H1 (cell line): ENCODE results near the gene FLVCR1. TPM values are rescaled to one million over a fixed set of nuclear protein-coding genes. Genes with fewer than 3 reads are reported as not detected.

Experiments
- CTCF ChIA-PET: fragments of 300-600 bp; sonication (Branson Sonifier 250); formaldehyde crosslinking; loops from one replicate; lab custom pipeline; 2021; ENCODE audit not compliant: partially characterized antibody; lab: Charles Lee
- POLR2A ChIA-PET: fragments of 300-600 bp; sonication (Branson Sonifier 250); formaldehyde crosslinking; loops from one replicate; lab custom pipeline; 2021; ENCODE audit warnings: inconsistent platforms; ENCODE audit not compliant: partially characterized antibody; lab: Charles Lee
- DNase-seq, 2 experiments: peaks; one replicate each; pipeline versions ENCODE4 v3.0.0 to v3.0.0-alpha.2; 2010 to 2022; ENCODE audit warnings: low spot score in 2 of 2, low read depth in 1 of 2, mixed read lengths in 1 of 2
- FAIRE-seq: peaks from 2 replicates; lab custom pipeline; 2011; peaks lifted over from hg19 to GRCh38; lab: Jason Lieb, UNC
- H2AFZ ChIP-seq: 2 replicates; pipeline ENCODE4 v1.8.1; 2012; ENCODE audit warnings: low read length, inconsistent platforms
- H2AK5ac ChIP-seq: 2 replicates; pipeline ENCODE4 v1.6.1; 2013; ENCODE audit warnings: low read depth, low read length
- H2BK120ac ChIP-seq: replicated peaks from 2 replicates; pipeline ENCODE3; 2013; ENCODE audit warnings: low read depth, low read length, inconsistent platforms
- H2BK12ac ChIP-seq: 2 replicates; pipeline ENCODE4 v1.6.1; 2013; ENCODE audit warnings: low read depth, low read length
- H2BK15ac ChIP-seq: 2 replicates; pipeline ENCODE4 v1.6.1; 2013; ENCODE audit warnings: low read length
- H2BK20ac ChIP-seq: 2 replicates; pipeline ENCODE4 v1.6.1; 2013; ENCODE audit warnings: low read length
- H2BK5ac ChIP-seq: 2 replicates; pipeline ENCODE4 v1.6.1; 2013; ENCODE audit warnings: low read depth, low read length
- H3K14ac ChIP-seq: 2 replicates; pipeline ENCODE4 v1.6.1; 2013; ENCODE audit warnings: inconsistent platforms; ENCODE audit not compliant: insufficient read length
- H3K18ac ChIP-seq: 2 replicates; pipeline ENCODE4 v1.6.1; 2013; ENCODE audit warnings: low read length; ENCODE audit errors: extremely low read depth
- H3K23ac ChIP-seq: 2 replicates; pipeline ENCODE4 v1.6.1; 2013; ENCODE audit warnings: inconsistent platforms; ENCODE audit not compliant: insufficient read length
- H3K23me2 ChIP-seq: 2 replicates; pipeline ENCODE4 v1.6.1; 2013; ENCODE audit warnings: low read depth, low read length
- H3K27ac ChIP-seq: 2 replicates; pipeline ENCODE4 v1.6.1; 2011; ENCODE audit warnings: low read depth, low read length, inconsistent platforms
- H3K27me3 ChIP-seq, 4 experiments: replicated peaks in 1 of 4; 1 replicate in 1 of 4; 2 replicates in 3 of 4; pipeline versions ENCODE4 v1.6.1 to v1.8.1; 2011 to 2013; ENCODE audit warnings: low read length in 3 of 4, mild to moderate bottlenecking in 3 of 4, inconsistent platforms in 2 of 4, mixed read lengths in 2 of 4, moderate library complexity in 1 of 4; ENCODE audit not compliant: control insufficient read depth in 3 of 4, insufficient read depth in 3 of 4; ENCODE audit errors: extremely low read depth in 1 of 4
- H3K36me3 ChIP-seq, 4 experiments: 2 replicates each; pipeline versions ENCODE4 v1.6.1 to v1.8.1; 2011 to 2013; ENCODE audit warnings: mild to moderate bottlenecking in 4 of 4, low read length in 3 of 4, moderate library complexity in 2 of 4, control low read depth in 1 of 4, inconsistent platforms in 1 of 4; ENCODE audit not compliant: insufficient read depth in 4 of 4, control insufficient read depth in 2 of 4
- H3K4ac ChIP-seq: replicated peaks from 2 replicates; pipeline ENCODE3; 2013; ENCODE audit warnings: low read length, low read depth, mixed read lengths, inconsistent platforms; ENCODE audit not compliant: insufficient read length
- H3K4me1 ChIP-seq, 4 experiments: replicated peaks in 1 of 4; 1 replicate in 1 of 4; 2 replicates in 3 of 4; pipeline versions ENCODE4 v1.6.1 to v1.8.1; 2011 to 2013; ENCODE audit warnings: low read length in 3 of 4, inconsistent platforms in 2 of 4, mixed read lengths in 1 of 4; ENCODE audit not compliant: insufficient read depth in 4 of 4, control insufficient read depth in 3 of 4
- H3K4me2 ChIP-seq, 2 experiments: 2 replicates each; pipeline versions ENCODE4 v1.6.1 to v1.8.1; 2011 to 2013; ENCODE audit warnings: low read depth in 2 of 2, low read length in 2 of 2, control low read depth in 1 of 2, inconsistent platforms in 1 of 2, mild to moderate bottlenecking in 1 of 2; ENCODE audit not compliant: insufficient read depth in 1 of 2
- H3K4me3 ChIP-seq, 4 experiments: fragments of 200-600, 300-600 bp in 1 of 4; sonication (generic), shearing (Covaris generic), sonication (Bioruptor Twin) in 1 of 4; 2 replicates each; pipeline versions ENCODE4 v1.5.1 to v1.8.1; 2011 to 2016; ENCODE audit warnings: low read length in 4 of 4, low read depth in 3 of 4, control low read depth in 2 of 4, inconsistent platforms in 2 of 4, mild to moderate bottlenecking in 2 of 4, mixed read lengths in 1 of 4, moderate library complexity in 1 of 4; ENCODE audit not compliant: insufficient read depth in 2 of 4; ENCODE audit errors: extremely low read depth in 1 of 4
- H3K56ac ChIP-seq: replicated peaks from 2 replicates; pipeline ENCODE3; 2013; ENCODE audit warnings: low read depth, mild to moderate bottlenecking, mixed read lengths, low read length, inconsistent platforms; ENCODE audit not compliant: insufficient read length
- H3K79me1 ChIP-seq: 2 replicates; pipeline ENCODE4 v1.6.1; 2013; ENCODE audit warnings: low read depth, low read length, control low read depth
- H3K79me2 ChIP-seq, 2 experiments: 2 replicates each; pipeline versions ENCODE4 v1.6.1 to v1.8.1; 2012 to 2013; ENCODE audit warnings: low read length in 2 of 2, mild to moderate bottlenecking in 2 of 2, inconsistent platforms in 1 of 2; ENCODE audit not compliant: insufficient read depth in 2 of 2, control insufficient read depth in 1 of 2
- H3K9ac ChIP-seq, 4 experiments: replicated peaks in 1 of 4; 1 replicate in 1 of 4; 2 replicates in 3 of 4; pipeline versions ENCODE4 v1.6.1 to v1.8.1; 2011 to 2013; ENCODE audit warnings: low read depth in 3 of 4, low read length in 3 of 4, control low read depth in 2 of 4, mild to moderate bottlenecking in 2 of 4, moderate library complexity in 2 of 4, inconsistent platforms in 1 of 4; ENCODE audit errors: extremely low read depth in 1 of 4
- H3K9me3 ChIP-seq, 2 experiments: 2 replicates each; pipeline versions ENCODE4 v1.6.1 to v1.8.1; 2012 to 2013; ENCODE audit warnings: mild to moderate bottlenecking in 2 of 2, moderate library complexity in 2 of 2, control low read depth in 1 of 2, inconsistent platforms in 1 of 2, low read depth in 1 of 2, low read length in 1 of 2, mixed read lengths in 1 of 2; ENCODE audit not compliant: insufficient read depth in 2 of 2
- H4K20me1 ChIP-seq, 2 experiments: replicated peaks in 1 of 2; 2 replicates each; pipeline versions ENCODE3 to v1.8.1; 2011 to 2013; ENCODE audit warnings: inconsistent platforms in 2 of 2, low read length in 2 of 2, mild to moderate bottlenecking in 1 of 2; ENCODE audit not compliant: insufficient read depth in 2 of 2, control insufficient read depth in 1 of 2
- H4K5ac ChIP-seq: 2 replicates; pipeline ENCODE4 v1.6.1; 2013; ENCODE audit warnings: low read length, low read depth, mixed read lengths, inconsistent platforms; ENCODE audit not compliant: insufficient read length
- H4K8ac ChIP-seq: 2 replicates; pipeline ENCODE4 v1.8.0; 2013; ENCODE audit warnings: mild to moderate bottlenecking, moderate library complexity, low read length, inconsistent platforms; ENCODE audit not compliant: insufficient read depth; ENCODE audit errors: extremely low read depth
- H4K91ac ChIP-seq: replicated peaks from 2 replicates; pipeline ENCODE3; 2013; ENCODE audit warnings: low read length, mixed read lengths, inconsistent platforms; ENCODE audit not compliant: insufficient read length
- EGR1 ChIP-seq: IDR thresholded peaks from 2 replicates; pipeline ENCODE4 v1.6.1; 2011; ENCODE audit warnings: low read depth, low read length, borderline replicate concordance
- GTF2F1 ChIP-seq: IDR thresholded peaks from 2 replicates; pipeline ENCODE4 v1.6.1; 2012; ENCODE audit warnings: low read depth, low read length, improper control_type of control experiment, borderline replicate concordance
- HDAC6 ChIP-seq: IDR thresholded peaks from one replicate; pipeline ENCODE4 v1.7.1; 2012; ENCODE audit warnings: low read depth, mild to moderate bottlenecking, inconsistent platforms, low read length, moderate library complexity
- JUND ChIP-seq: IDR thresholded peaks from 2 replicates; pipeline ENCODE4 v1.6.1; 2011; ENCODE audit warnings: mild to moderate bottlenecking, improper control_type of control experiment, low read length
- NRF1 ChIP-seq: IDR thresholded peaks from 2 replicates; pipeline ENCODE4 v1.6.1; 2011; ENCODE audit warnings: mild to moderate bottlenecking, low read depth, low read length, improper control_type of control experiment
- RNF2 ChIP-seq: fragments of 200-900, 300-1000 bp; sonication (generic); IDR thresholded peaks from 2 replicates; pipeline ENCODE4 v1.7.1; 2016; ENCODE audit warnings: borderline replicate concordance, low read depth, mild to moderate bottlenecking, antibody characterized with exemption, low read length; ENCODE audit not compliant: poor library complexity, severe bottlenecking; ENCODE audit errors: missing control alignments
- SP1 ChIP-seq: IDR thresholded peaks from 2 replicates; pipeline ENCODE4 v1.6.1; 2011; ENCODE audit warnings: low read depth, low read length
- WGBS, 2 experiments: shearing (Covaris generic) in 1 of 2; methylation state at CpG; one replicate each; pipeline versions ENCODE4 v1.1.6 to v1.1.7; 2013 to 2015; ENCODE audit warnings: low lambda C conversion rate in 2 of 2, mixed read lengths in 2 of 2, inconsistent platforms in 1 of 2, low coverage in 1 of 2, missing lambda C conversion rate in 1 of 2; ENCODE audit not compliant: insufficient replicate concordance in 2 of 2, insufficient coverage in 1 of 2, insufficient read length in 1 of 2; ENCODE audit errors: extremely low coverage in 1 of 2, missing lambda C conversion rate in 1 of 2; 5-methylcytosine and 5-hydroxymethylcytosine counted together
- polyA plus RNA-seq, 7 experiments: library from polyadenylated mRNA; depleted of rRNA in 3 of 7; stranded (reverse) in 5 of 7; unstranded in 2 of 7; fragments of >200 nt in 5 of 7; fragments of 200-250 nt in 2 of 7; gene quantifications; 1 replicate in 5 of 7; 2 replicates in 1 of 7; 4 replicates in 1 of 7; pipeline versions ENCODE4 v1.2.1 to v1.2.3, GENCODE V29; 2011 to 2013; ENCODE audit warnings: missing spikeins in 2 of 7, mixed read lengths in 2 of 7
- total RNA-seq: library from RNA; stranded (reverse); fragmentation: NEBNext Ultra II Directional; extraction: Animal tissue kit (Norgen Biotek cat#: 25700); gene quantifications from 2 replicates; pipeline ENCODE4 v1.2.1, GENCODE V29; 2021
- TF ChIP-seq, protein P1 (sequence below): IDR thresholded peaks from 2 replicates; pipeline ENCODE4 v1.6.1; 2012; ENCODE audit warnings: inconsistent platforms
- TF ChIP-seq, protein P2 (sequence below): IDR thresholded peaks from 2 replicates; pipeline ENCODE4 v1.6.1; 2012; ENCODE audit warnings: inconsistent platforms

Gene FLVCR1
- total and polyA plus RNA-seq, 2 of the 8 experiments (the other 6 are each of a cell fraction or from before 2014, with no cell fraction given) = 31.8 to 75.7 TPM

DNA sequence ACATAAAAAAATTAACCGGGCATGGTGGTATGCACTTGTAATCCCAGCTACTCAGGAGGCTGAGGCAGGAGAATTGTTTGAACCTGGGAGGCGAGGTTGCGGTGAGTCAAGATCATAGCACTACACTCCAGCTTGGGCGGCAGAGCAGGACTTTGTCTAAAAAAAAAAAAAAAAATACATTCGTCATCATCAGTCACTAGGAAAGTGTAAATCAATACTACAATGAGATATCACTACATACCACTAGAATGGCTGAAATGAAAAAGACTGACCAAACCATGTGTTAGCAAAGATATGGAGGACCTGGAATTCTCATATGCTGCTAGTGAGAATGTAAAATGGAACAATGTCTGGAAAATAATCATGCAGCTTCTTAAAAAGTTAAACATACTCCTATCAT is 19.9 kb upstream of the FLVCR1 start:
- Histone ChIP-seq H3K36me3 (no peaks in the 10 kb centered on the region), H3K56ac (no peak overlapping the region), H4K5ac (no peak overlapping the region), H3K4me2 (no peak overlapping the region), H4K20me1 (no peaks in the 10 kb centered on the region), H2AK5ac (no peak overlapping the region), H2BK5ac (no peak overlapping the region), H3K4me1 (no peaks in the 10 kb centered on the region), H3K9me3 (no peaks in the 10 kb centered on the region), H4K91ac (no peak overlapping the region), H3K4ac (no peak overlapping the region), H3K27ac (no peak overlapping the region), H3K9ac (no peak overlapping the region), H3K27me3 (no peaks in the 10 kb centered on the region), H4K8ac (no peak overlapping the region), H3K4me3 (no peak overlapping the region), H3K14ac (no peak overlapping the region), H3K79me2 (no peaks in the 10 kb centered on the region), H2BK12ac (no peak overlapping the region), H3K79me1 (no peaks in the 10 kb centered on the region), H2AFZ (no peak overlapping the region), H2BK15ac (no peak overlapping the region), H2BK20ac (no peak overlapping the region), H3K23ac (no peak overlapping the region), H3K23me2 (no peaks in the 10 kb centered on the region), H2BK120ac (no peak overlapping the region), H3K18ac (no peak overlapping the region)
- ChIA-PET CTCF (interaction anchor here (0.8 to 1.4 kb wide), 5 partner anchors 11 to 383 kb away, joined by 3 to 12 read pairs (median 3); no protein-coding TSS in a partner anchor), POLR2A (interaction anchor here (0.6 to 2.3 kb wide), 4 partner anchors 10 to 173 kb away, joined by 3 to 8 read pairs (median 4); no protein-coding TSS in a partner anchor)
- FAIRE-seq (no peak), DNase-seq (no peak)
- 88% methylated on average over 5 of the region's 5 CpGs; no CpG with 5 or more reads in 1 of the 2 experiments for WGBS, 2 experiments
- TF ChIP-seq SP1 (no peak), NRF1 (no peak), GTF2F1 (no peak), RNF2 (no peak), EGR1 (no peak), JUND (no peak), HDAC6 (no peak)
- TF ChIP-seq, protein P1, sequence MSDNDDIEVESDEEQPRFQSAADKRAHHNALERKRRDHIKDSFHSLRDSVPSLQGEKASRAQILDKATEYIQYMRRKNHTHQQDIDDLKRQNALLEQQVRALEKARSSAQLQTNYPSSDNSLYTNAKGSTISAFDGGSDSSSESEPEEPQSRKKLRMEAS = no peak
- TF ChIP-seq, protein P2, sequence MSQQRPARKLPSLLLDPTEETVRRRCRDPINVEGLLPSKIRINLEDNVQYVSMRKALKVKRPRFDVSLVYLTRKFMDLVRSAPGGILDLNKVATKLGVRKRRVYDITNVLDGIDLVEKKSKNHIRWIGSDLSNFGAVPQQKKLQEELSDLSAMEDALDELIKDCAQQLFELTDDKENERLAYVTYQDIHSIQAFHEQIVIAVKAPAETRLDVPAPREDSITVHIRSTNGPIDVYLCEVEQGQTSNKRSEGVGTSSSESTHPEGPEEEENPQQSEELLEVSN = no peak
